ENCODE results near the gene TAF13.

GRCh38 chr1:109025694-109026093 lies 50.1 kb downstream of the TAF13 start:
- TF ChIP-seq CTCF (IDR thresholded peaks at IDR 0.05; ENCODE audit: low read depth, low read length) = no peak
- no peak for TF ChIP-seq POLR2A (IDR thresholded peaks at IDR 0.05; ENCODE audit: extremely low read depth, insufficient read length)

Measured in NB4 (cell line).